LNCaP clone FGC (cell line): ENCODE results near the gene DCLK2.
A peak's percentile ranks its signal among the peaks of the same experiment; 100 is the strongest.

Experiments used
- DNase-seq: peaks from one replicate; pipeline ENCODE4 v3.0.0-alpha.2; 2011; ENCODE audit warnings: low read depth
- H3K4me3 ChIP-seq: 2 replicates; pipeline ENCODE4 v1.5.1; 2011; ENCODE audit warnings: mild to moderate bottlenecking, low read depth, low read length, control low read depth
- TF ChIP-seq, protein P1 (sequence below): IDR thresholded peaks from 2 replicates; pipeline ENCODE4 v1.5.1; 2012; ENCODE audit warnings: mild to moderate bottlenecking; ENCODE audit not compliant: control insufficient read depth, insufficient read depth; ENCODE audit errors: extremely low read depth

The DCLK2 gene

DNA sequence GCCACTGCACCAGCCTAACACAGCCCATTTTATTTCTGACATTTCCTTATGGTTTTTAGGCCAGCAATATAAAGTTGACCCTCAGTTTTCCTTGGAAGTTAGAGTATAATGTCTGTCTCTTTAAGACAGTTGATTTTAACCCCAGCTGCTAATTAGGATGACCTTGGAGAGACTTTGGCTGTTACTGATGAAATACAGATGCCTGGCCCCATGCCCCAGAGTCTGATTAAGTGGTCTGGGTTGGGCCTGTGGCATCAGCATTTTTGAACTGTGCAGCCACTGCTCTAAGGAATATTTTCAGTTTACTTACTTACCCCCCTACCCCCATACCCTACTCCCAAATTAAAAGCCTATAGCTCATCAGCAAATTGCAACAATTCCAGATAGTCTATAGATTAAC, 85.8 kb downstream of the DCLK2 start:
- no peak for DNase-seq
- TF ChIP-seq, protein P1, sequence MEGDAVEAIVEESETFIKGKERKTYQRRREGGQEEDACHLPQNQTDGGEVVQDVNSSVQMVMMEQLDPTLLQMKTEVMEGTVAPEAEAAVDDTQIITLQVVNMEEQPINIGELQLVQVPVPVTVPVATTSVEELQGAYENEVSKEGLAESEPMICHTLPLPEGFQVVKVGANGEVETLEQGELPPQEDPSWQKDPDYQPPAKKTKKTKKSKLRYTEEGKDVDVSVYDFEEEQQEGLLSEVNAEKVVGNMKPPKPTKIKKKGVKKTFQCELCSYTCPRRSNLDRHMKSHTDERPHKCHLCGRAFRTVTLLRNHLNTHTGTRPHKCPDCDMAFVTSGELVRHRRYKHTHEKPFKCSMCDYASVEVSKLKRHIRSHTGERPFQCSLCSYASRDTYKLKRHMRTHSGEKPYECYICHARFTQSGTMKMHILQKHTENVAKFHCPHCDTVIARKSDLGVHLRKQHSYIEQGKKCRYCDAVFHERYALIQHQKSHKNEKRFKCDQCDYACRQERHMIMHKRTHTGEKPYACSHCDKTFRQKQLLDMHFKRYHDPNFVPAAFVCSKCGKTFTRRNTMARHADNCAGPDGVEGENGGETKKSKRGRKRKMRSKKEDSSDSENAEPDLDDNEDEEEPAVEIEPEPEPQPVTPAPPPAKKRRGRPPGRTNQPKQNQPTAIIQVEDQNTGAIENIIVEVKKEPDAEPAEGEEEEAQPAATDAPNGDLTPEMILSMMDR, result no peak
- H3K4me3 ChIP-seq, result no peak overlapping the region

DNA sequence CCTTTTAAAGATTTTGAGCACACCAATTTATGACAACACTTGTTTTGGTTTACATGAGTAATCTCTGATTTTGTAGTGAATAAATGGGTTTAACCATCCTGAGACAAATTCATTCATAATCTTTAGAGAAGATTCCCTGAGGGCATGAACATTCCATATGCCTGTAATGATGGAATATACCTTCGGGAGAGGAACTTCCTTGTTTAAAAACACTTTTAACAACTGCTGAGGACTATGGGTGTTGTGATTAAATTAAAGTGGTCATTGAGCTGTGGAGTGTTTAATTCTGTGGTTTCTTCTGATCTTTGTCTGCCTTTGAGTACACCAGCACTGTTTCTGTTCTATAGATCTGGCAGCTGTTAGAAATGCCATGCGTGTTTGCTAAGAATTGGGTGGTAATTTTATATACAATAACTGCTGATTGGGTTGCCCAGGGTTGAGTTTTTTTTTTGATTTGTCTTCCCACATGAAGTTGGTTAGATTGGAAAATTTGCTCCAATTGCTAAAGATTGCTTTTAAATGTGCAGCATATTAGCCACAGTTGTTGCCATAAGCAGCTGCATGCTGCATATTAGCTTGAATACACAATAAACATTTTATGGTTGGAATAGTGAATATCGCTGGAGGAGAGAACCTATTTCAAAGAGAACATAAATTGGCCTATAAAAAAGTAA, 86.8 kb downstream of the DCLK2 start:
- TF ChIP-seq, protein P1, result no peak
- no peak overlapping the region for H3K4me3 ChIP-seq
- peak; percentile 40 for DNase-seq

DNA sequence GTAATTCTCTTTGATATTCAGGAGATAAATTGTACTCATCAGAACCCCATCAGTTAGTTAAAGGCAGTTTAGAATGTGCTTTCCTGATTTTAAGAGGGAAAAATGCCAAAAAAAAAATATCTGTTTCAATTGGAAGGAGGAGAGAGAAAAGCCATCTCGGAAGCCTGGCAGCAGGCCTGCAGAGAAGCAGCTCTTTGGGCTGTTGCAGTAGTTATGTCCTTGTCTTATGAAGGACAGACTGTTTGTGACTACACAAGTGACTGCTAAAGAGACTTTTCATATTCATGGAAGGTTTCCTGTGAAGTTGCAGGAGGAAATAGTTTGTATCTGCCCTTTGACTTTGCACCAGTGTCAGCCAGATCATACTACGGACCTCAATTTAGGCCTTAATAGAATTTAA, 88.8 kb downstream of the DCLK2 start:
- no peak overlapping the region for H3K4me3 ChIP-seq
- TF ChIP-seq, protein P1, result no peak
- no peak for DNase-seq

DNA sequence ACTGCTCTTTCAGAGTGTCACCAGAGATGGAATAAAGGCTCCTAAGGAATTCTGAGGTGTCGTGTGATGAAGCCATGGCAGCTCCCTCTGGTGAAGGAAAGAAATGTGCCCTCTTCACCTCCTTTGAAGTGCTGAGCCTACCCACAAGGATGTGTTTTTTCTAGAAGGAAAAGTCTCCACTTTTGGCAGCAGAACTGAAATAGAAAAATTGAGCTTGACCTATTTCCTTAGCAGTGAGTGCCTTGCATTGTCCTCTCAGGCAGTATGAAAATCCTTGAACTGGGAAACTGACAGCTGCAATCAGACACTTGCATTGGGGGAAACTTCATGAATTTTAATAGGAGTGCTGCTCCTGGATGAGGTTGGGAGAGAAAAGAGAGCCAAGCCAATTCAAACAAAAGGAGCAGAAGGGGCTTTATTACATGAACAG, 95.2 kb downstream of the DCLK2 start:
- no peak for DNase-seq
- TF ChIP-seq, protein P1, result no peak
- no peak overlapping the region for H3K4me3 ChIP-seq

DNA sequence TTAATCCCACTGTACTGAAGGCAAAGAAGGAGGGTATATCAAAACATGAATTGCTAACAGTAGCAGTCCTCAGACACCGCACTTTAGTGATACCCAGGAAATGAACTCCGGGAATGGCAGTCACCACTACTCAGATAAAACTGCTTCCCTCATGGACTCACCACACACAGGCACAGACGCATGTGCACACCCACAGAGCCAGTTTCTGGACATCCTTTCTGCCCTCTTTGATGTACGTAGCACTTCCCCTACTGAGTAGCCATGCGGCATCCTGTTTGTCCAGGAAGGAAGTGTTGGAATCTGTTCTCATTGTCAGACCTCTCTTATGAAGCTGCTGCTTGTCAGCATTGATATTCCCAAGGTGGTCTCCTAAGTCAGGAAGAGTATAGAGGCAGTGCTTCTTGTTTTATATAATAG, 95.7 kb downstream of the DCLK2 start:
- TF ChIP-seq, protein P1, result no peak
- DNase-seq, result no peak
- no peak overlapping the region for H3K4me3 ChIP-seq

DNA sequence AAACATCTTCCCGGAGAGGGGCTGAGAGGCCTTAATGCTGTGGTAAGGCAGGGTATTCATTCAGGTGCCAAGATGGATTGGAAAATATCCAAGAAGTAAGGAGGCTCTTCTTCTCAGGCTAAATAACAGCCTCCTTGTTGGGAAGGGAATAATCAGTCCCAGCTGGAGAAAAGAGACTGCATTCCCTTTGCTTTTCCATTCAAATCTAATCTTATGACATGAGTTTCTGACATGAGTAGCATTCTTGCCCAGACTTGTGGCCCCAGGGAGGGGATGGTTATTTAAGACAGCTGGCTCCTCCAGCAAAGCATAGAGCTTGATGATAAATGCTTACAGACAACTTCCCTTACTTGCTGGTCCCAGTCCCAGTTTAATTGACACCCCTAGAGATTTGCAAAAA, 98.3 kb downstream of the DCLK2 start:
- TF ChIP-seq, protein P1, result no peak
- H3K4me3 ChIP-seq, result no peak overlapping the region
- no peak for DNase-seq

DNA sequence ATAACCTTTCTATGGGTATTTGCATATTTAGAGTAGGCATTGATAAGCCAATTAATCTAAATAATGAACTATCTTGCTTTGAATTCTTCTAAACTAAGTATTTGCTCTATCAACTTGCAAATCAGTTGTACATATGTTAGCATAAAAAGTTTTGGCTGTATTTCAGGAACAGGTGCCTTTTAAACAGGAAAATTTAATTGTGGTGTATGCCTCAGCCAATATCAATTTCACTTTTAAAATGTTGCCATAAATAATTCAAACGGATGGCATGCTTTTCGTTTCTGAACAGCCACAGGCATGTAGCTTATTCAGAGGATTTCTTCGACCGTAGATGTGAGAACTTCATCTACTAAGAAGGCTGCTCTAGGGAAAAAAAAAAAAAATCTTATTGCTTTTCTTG, 99.9 kb downstream of the DCLK2 start:
- H3K4me3 ChIP-seq, result no peak overlapping the region
- no peak for DNase-seq
- TF ChIP-seq, protein P1, result no peak
